ENCODE results near the gene KLK1. TPM values are rescaled to one million over a fixed set of nuclear protein-coding genes. Genes with fewer than 3 reads are reported as not detected.

Gene KLK1
- total RNA-seq, 1 donor from 2014 or later = not detected

DNA sequence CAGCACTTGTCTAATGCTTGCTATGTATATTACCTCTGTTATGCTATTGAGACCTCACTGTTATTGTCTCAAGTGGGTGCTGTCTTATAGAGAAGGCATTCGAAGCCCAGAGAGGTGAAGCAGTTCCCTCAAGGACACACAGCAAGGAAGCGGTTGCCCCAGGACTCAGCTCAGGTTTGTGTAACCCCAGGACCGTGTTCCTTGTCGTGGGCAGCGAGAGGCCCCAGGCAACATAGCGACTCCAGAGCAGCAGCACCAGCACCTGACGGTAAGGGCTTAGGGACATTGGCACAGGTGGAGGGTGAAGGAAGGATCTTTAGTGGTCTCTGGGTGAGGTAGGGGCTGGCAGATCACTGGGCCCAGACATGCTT is 7.4 kb upstream of the KLK1 start:
- TF ChIP-seq, protein P1, sequence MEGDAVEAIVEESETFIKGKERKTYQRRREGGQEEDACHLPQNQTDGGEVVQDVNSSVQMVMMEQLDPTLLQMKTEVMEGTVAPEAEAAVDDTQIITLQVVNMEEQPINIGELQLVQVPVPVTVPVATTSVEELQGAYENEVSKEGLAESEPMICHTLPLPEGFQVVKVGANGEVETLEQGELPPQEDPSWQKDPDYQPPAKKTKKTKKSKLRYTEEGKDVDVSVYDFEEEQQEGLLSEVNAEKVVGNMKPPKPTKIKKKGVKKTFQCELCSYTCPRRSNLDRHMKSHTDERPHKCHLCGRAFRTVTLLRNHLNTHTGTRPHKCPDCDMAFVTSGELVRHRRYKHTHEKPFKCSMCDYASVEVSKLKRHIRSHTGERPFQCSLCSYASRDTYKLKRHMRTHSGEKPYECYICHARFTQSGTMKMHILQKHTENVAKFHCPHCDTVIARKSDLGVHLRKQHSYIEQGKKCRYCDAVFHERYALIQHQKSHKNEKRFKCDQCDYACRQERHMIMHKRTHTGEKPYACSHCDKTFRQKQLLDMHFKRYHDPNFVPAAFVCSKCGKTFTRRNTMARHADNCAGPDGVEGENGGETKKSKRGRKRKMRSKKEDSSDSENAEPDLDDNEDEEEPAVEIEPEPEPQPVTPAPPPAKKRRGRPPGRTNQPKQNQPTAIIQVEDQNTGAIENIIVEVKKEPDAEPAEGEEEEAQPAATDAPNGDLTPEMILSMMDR (IDR thresholded peaks at IDR 0.05) = no peak
- no peaks in the 10 kb centered on the region for H3K36me3 Mint-ChIP-seq (ENCODE audit: low read depth)
- peak; percentile 65 for DNase-seq (ENCODE audit: low spot score)
- H3K4me1 Mint-ChIP-seq (ENCODE audit: low read depth) = peaks cover 4% of the 10 kb centered on the region
- H3K4me3 Mint-ChIP-seq (ENCODE audit: unreplicated experiment) = no peak overlapping the region
- H3K27ac Mint-ChIP-seq (ENCODE audit: unreplicated experiment) = no peak overlapping the region
- H3K27me3 Mint-ChIP-seq (ENCODE audit: low read depth) = peaks cover 16% of the 10 kb centered on the region
- H3K9me3 Mint-ChIP-seq (ENCODE audit: low read depth) = no peaks in the 10 kb centered on the region

DNA sequence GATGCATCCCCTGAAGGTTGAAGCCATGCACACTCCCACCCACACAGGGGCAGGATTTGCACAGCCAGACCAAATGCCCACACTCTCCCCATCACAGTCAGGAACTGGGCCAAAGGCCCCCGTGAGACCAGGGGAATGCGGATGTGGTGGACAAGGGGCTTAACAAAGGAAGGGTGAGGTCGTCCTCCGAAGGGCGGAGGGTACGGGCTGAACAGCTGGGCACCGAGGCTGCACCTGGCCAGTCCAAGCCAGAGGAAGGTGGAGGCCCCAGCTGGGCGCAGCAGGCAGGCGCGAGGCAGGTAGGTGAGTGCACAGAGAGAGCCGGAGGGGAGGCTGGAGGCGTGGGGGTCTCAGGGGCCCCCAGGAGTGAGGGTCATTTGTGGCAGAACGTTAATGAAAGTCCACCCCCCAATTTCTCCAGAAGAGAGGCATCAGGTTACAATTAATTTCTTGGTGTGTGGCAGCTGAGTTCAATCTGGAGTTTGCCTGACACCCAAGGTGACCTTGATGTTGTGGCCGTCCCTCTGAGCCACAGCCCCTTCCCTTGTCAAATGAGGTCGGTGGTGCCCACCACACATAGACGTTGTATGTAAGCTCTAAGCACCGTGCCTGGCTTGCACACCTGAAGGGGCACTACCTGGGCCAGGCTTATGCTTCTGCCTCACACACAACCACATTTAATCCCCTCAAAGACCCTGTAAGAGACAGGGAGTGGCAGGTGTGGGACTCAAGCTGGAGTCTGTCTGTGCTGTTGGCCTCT is 6.9 kb upstream of the KLK1 start:
- no peak overlapping the region for H3K27ac Mint-ChIP-seq (ENCODE audit: unreplicated experiment)
- H3K27me3 Mint-ChIP-seq (ENCODE audit: low read depth) = peaks cover 16% of the 10 kb centered on the region

DNA sequence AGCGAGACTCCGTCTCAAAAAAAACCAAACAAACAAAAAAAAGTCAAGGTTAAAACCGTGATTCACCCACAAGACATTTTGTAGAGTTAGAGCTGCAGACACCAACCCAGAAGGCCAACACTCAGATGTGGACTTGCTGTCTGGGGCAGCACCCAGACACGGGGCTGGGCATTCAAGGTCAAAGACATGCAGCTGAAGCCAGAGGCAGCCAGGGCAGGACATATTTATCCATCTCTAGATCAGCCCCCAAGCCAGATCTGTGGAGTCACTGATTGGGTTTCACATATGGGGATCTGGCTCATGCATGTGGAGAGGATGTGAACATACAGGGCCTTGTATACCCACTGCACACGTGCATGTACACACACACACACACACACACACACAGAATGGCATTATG is 6.2 kb upstream of the KLK1 start:
- TF ChIP-seq, protein P1 (IDR thresholded peaks at IDR 0.05) = no peak
- Mint-ChIP-seq H3K27me3 (ENCODE audit: low read depth) (peaks cover 19% of the 10 kb centered on the region), H3K27ac (ENCODE audit: unreplicated experiment) (no peak overlapping the region), H3K4me3 (ENCODE audit: unreplicated experiment) (no peak overlapping the region), H3K9me3 (ENCODE audit: low read depth) (no peaks in the 10 kb centered on the region), H3K36me3 (ENCODE audit: low read depth) (no peaks in the 10 kb centered on the region), H3K4me1 (ENCODE audit: low read depth) (no peaks in the 10 kb centered on the region)
- DNase-seq (ENCODE audit: low spot score) = peak; percentile 28

More for the DNA sequence above, 6.9 kb upstream of the KLK1 start:
- Mint-ChIP-seq H3K36me3 (ENCODE audit: low read depth) (no peaks in the 10 kb centered on the region), H3K4me3 (ENCODE audit: unreplicated experiment) (no peak overlapping the region), H3K9me3 (ENCODE audit: low read depth) (no peaks in the 10 kb centered on the region), H3K4me1 (ENCODE audit: low read depth) (peaks cover 3% of the 10 kb centered on the region)
- TF ChIP-seq, protein P1 (IDR thresholded peaks at IDR 0.05) = no peak
- DNase-seq (ENCODE audit: low spot score) = peak; percentile 85

DNA sequence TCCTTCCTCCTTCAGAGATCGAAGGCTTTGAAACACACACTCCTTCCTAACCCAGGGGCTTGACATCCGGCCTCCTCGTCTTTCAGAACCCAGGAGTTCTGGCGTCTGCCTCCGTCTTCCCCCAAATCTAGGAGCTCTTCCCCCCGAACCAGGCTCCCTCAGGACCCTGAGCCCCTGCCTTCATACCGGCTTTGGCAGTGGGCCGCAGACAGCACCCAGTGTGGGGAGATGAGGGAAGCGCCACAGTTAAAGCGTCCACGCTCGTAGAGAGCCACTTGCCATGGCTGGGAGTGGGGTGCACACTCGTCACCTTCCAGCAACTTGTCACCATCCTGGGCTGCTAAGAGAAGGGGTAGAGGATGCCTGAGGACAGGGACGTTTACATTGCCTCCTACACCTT is 3.9 kb upstream of the KLK1 start:
- H3K27ac Mint-ChIP-seq (ENCODE audit: unreplicated experiment) = no peak overlapping the region
- TF ChIP-seq, protein P1 (IDR thresholded peaks at IDR 0.05) = no peak
- H3K9me3 Mint-ChIP-seq (ENCODE audit: low read depth) = no peaks in the 10 kb centered on the region
- H3K4me1 Mint-ChIP-seq (ENCODE audit: low read depth) = no peaks in the 10 kb centered on the region
- H3K27me3 Mint-ChIP-seq (ENCODE audit: low read depth) = peaks cover 31% of the 10 kb centered on the region
- H3K36me3 Mint-ChIP-seq (ENCODE audit: low read depth) = no peaks in the 10 kb centered on the region
- no peak overlapping the region for H3K4me3 Mint-ChIP-seq (ENCODE audit: unreplicated experiment)
- DNase-seq (ENCODE audit: low spot score) = peak; percentile 65

DNA sequence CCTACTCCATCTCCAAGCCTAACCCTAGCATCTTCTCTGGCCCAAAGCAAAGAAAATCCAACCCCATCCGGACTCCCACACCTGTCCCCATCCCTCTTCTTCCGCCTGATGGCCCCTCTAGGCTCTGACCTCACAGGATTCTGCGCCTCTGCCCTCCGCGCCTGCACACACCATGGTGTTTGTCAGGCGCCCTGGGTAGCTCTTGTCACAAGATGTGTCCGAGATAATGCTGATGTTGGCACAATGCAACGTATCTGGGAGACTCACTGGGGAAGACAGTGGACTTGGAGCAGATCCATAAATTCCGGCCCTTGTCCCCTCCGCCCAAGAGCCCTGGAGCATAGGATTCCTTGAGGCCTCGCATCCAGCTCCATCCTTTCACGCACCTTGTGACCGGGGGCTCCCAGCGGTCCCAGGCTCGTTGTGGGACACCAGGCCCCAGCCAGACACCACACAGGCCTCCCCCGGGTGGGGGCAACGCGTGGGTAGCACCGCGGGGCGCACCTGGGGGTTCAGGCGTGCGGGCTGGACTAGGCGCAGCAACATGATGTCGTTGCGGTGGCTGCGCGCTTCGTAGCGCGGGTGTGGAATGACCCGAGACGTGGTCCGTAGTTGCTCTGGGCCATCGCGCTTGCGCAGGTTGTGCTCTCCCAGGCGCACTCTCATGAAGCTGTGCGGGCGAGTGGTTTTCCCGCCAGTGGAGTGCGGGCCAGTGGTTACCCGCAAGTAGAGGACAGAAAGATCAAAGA is 3.1 kb upstream of the KLK1 start:
- Mint-ChIP-seq H3K27me3 (ENCODE audit: low read depth) (peaks cover 39% of the 10 kb centered on the region), H3K4me1 (ENCODE audit: low read depth) (no peaks in the 10 kb centered on the region), H3K27ac (ENCODE audit: unreplicated experiment) (no peak overlapping the region), H3K36me3 (ENCODE audit: low read depth) (no peaks in the 10 kb centered on the region), H3K4me3 (ENCODE audit: unreplicated experiment) (no peak overlapping the region), H3K9me3 (ENCODE audit: low read depth) (no peaks in the 10 kb centered on the region)
- TF ChIP-seq, protein P1 (IDR thresholded peaks at IDR 0.05) = no peak
- peak; percentile 84 for DNase-seq (ENCODE audit: low spot score)
